Measurements from ENCODE around the gene PTPN11.

- TF ChIP-seq CTCF (IDR thresholded peaks at IDR 0.05): no peak
- no peak for TF ChIP-seq POLR2A (IDR thresholded peaks at IDR 0.05)
Measured at GRCh38 chr12:112551681-112552080, 132.9 kb downstream of the PTPN11 start.
